K562 (cell line): ENCODE measurements around the gene KCNN4. TPM values are rescaled to one million over a fixed set of nuclear protein-coding genes. Genes with fewer than 3 reads are reported as not detected.

ENCODE experiments used
- ARNT ChIP-seq, 2 experiments: fragments of 450-650 bp; IDR thresholded peaks; 2 replicates each; pipeline ENCODE4 v1.6.1; 2016; ENCODE audit warnings: mild to moderate bottlenecking in 1 of 2
- BRF1 ChIP-seq: IDR thresholded peaks from 3 replicates; pipeline ENCODE4 v1.6.1; 2011; ENCODE audit warnings: borderline replicate concordance, mild to moderate bottlenecking; ENCODE audit not compliant: insufficient read length; ENCODE audit errors: extremely low read depth
- CBFA2T2 ChIP-seq: fragments of 450-650 bp; conservative IDR thresholded peaks from 2 replicates; pipeline ENCODE4 v1.6.1; 2017; ENCODE audit warnings: mild to moderate bottlenecking
- CCNT2 ChIP-seq: IDR thresholded peaks from 2 replicates; pipeline ENCODE4 v1.6.1; 2011; ENCODE audit warnings: borderline replicate concordance, low read depth, mild to moderate bottlenecking, moderate library complexity, mixed read lengths, low read length; ENCODE audit not compliant: insufficient read length; ENCODE audit errors: extremely low read depth
- CEBPZ ChIP-seq: fragments of 150-350 bp; IDR thresholded peaks from 2 replicates; pipeline ENCODE4 v1.6.1; 2014; ENCODE audit warnings: low read depth, mild to moderate bottlenecking, low read length, borderline replicate concordance
- DNMT1 ChIP-seq: fragments of 450-650 bp; IDR thresholded peaks from 2 replicates; pipeline ENCODE4 v1.6.1; 2016; ENCODE audit warnings: antibody characterized with exemption, mild to moderate bottlenecking
- ESRRA ChIP-seq: fragments of 450-650 bp; IDR thresholded peaks from 2 replicates; pipeline ENCODE4 v1.6.1; 2014; ENCODE audit warnings: low read depth, mild to moderate bottlenecking, moderate library complexity, borderline replicate concordance
- FOXP4 ChIP-seq: sonication (generic); formaldehyde crosslinking; IDR thresholded peaks from 2 replicates; pipeline ENCODE4 v1.8.0; 2022; ENCODE audit warnings: mild to moderate bottlenecking, missing genetic modification reagents, borderline replicate concordance
- HCFC1 ChIP-seq: IDR thresholded peaks from 2 replicates; pipeline ENCODE4 v1.6.1; 2012; ENCODE audit warnings: low read depth, low read length, improper control_type of control experiment
- MCM5 ChIP-seq: fragments of 450-650 bp; IDR thresholded peaks from 2 replicates; pipeline ENCODE4 v1.6.1; 2016; ENCODE audit warnings: low read depth
- PHF21A ChIP-seq: fragments of 450-650 bp; IDR thresholded peaks from 2 replicates; pipeline ENCODE4 v1.6.1; 2017; ENCODE audit warnings: low read depth, borderline replicate concordance
- POLR2B ChIP-seq: fragments of 450-650 bp; IDR thresholded peaks from 2 replicates; pipeline ENCODE4 v1.6.1; 2018; ENCODE audit warnings: low read depth; ENCODE audit not compliant: partially characterized antibody
- RAD21 ChIP-seq, 2 experiments: fragments of 250-450 bp in 1 of 2; fragments of 450-650 bp in 1 of 2; sonication (Bioruptor Pico) in 1 of 2; formaldehyde crosslinking in 1 of 2; IDR thresholded peaks in 1 of 2; conservative IDR thresholded peaks in 1 of 2; 2 replicates each; pipeline versions ENCODE4 v1.4.0 to v1.8.0; 2020 to 2022; ENCODE audit warnings: mild to moderate bottlenecking in 2 of 2, moderate library complexity in 1 of 2
- RBM25 ChIP-seq: fragments of 200-400 bp; formaldehyde crosslinking; IDR thresholded peaks from 2 replicates; pipeline ENCODE4 v1.6.1; 2018; ENCODE audit warnings: low read length, low read depth, moderate library complexity; ENCODE audit not compliant: severe bottlenecking
- RUNX1 ChIP-seq: sonication (generic); IDR thresholded peaks from 2 replicates; pipeline ENCODE4 v1.6.1; 2016; ENCODE audit warnings: antibody characterized with exemption, low read depth
- TAF15 ChIP-seq: fragments of 200-400 bp; formaldehyde crosslinking; IDR thresholded peaks from 2 replicates; pipeline ENCODE4 v1.6.1; 2017; ENCODE audit warnings: mild to moderate bottlenecking, low read depth, low read length, moderate library complexity
- TOE1 ChIP-seq, 2 experiments: fragments of 450-650 bp in 1 of 2; sonication (generic) in 1 of 2; formaldehyde crosslinking in 1 of 2; IDR thresholded peaks; 2 replicates each; pipeline versions ENCODE4 v1.7.1 to v1.8.0; 2016 to 2022; ENCODE audit warnings: borderline replicate concordance in 2 of 2, mild to moderate bottlenecking in 2 of 2, antibody characterized with exemption in 1 of 2, inconsistent platforms in 1 of 2, low read depth in 1 of 2, missing genetic modification reagents in 1 of 2, moderate library complexity in 1 of 2
- ZFP36 ChIP-seq: fragments of 150-350 bp; IDR thresholded peaks from 2 replicates; pipeline ENCODE4 v1.6.1; 2018; ENCODE audit warnings: low read length, low read depth; ENCODE audit not compliant: partially characterized antibody
- ZNF133 ChIP-seq: fragments of 250-450 bp; sonication (Bioruptor Pico); IDR thresholded peaks from 2 replicates; pipeline ENCODE4 v1.4.0; 2020; ENCODE audit warnings: mild to moderate bottlenecking
- ZNF41 ChIP-seq: fragments of 250-450 bp; sonication (Bioruptor Pico); conservative IDR thresholded peaks from 2 replicates; pipeline ENCODE4 v1.4.0; 2020; ENCODE audit warnings: mild to moderate bottlenecking
- ZNF79 ChIP-seq: fragments of 250-450 bp; sonication (Bioruptor Pico); IDR thresholded peaks from 2 replicates; pipeline ENCODE4 v1.4.0; 2020; ENCODE audit warnings: low read depth, mild to moderate bottlenecking, moderate library complexity
- ZSCAN32 ChIP-seq: fragments of 450-650 bp; formaldehyde crosslinking; IDR thresholded peaks from 2 replicates; pipeline ENCODE4 v1.4.0; 2020; ENCODE audit warnings: mild to moderate bottlenecking, moderate library complexity
- polyA plus RNA-seq, 8 experiments: library from polyadenylated mRNA; depleted of rRNA in 4 of 8; stranded (reverse) in 5 of 8; unstranded in 3 of 8; fragments of >200 nt; fragmentation: Nextera tagmentation in 2 of 8; fragmentation: Illumina TruSeq in 1 of 8; extraction: Ambion mirVana in 2 of 8; extraction: Trizol in 1 of 8; gene quantifications; 2 replicates each; pipeline versions ENCODE4 v1.2.1 to v1.2.3, GENCODE V29; 2011 to 2014; ENCODE audit warnings: inconsistent platforms in 1 of 8, missing spikeins in 1 of 8
- total RNA-seq, 7 experiments: library from RNA; depleted of rRNA in 6 of 7; stranded (reverse); fragments of >200 nt in 6 of 7; fragmentation: Illumina TruSeq in 2 of 7; extraction: Trizol in 2 of 7; gene quantifications; 2 replicates each; pipeline versions ENCODE4 v1.2.1 to v1.2.3, GENCODE V29; 2011 to 2021; ENCODE audit warnings: low replicate concordance in 1 of 7
- TF ChIP-seq, protein P1 (sequence below): conservative IDR thresholded peaks from 2 replicates; pipeline ENCODE4 v1.6.1; 2011; ENCODE audit warnings: low read depth, mild to moderate bottlenecking, low read length; ENCODE audit not compliant: control insufficient read depth

The KCNN4 gene
- total and polyA plus RNA-seq, 9 of the 15 experiments (the other 6 are each of a cell fraction or from before 2014, with no cell fraction given) = 0.53 to 37.7 (median 25.9) TPM

DNA sequence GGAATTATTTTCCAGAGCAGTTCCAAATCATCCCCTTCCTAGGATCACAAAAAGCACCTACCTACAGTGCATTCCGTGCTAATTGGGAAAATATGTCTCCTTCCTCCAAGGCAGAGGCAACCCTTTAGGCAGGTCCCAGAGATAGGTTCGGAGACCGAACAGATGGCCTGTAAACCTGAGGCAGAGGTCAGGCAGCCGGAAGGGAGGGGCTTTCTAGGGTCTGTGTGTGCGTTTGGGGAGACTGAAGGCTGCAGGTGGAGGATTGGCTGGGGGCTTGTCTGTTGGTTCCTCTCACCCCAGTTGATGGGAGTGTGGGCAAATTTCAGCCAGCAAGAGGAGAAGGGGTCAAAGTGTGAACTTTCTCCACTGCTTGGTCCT is 7.1 kb downstream of the KCNN4 start (continued):
- TF ChIP-seq RAD21 (CRISPR knock-in tag; conservative IDR thresholded peaks at IDR 0.05 in 1 of 2, IDR thresholded peaks at IDR 0.05 in 1 of 2) = 0 out of 4 replicates have a peak, but pooled peaks of 1 of the 2 experiments have one; percentile 6
- TF ChIP-seq MCM5 = no peak
- TF ChIP-seq ZNF133 (CRISPR knock-in tag) = no peak
- TF ChIP-seq FOXP4 (CRISPR knock-in tag) = no peak
- TF ChIP-seq ESRRA = no peak
- TF ChIP-seq PHF21A = no peak
- no peak for TF ChIP-seq ZFP36
- no peak for TF ChIP-seq RUNX1
- TF ChIP-seq CCNT2 = no peak
- TF ChIP-seq DNMT1 = no peak
- no peak for TF ChIP-seq ZSCAN32 (CRISPR knock-in tag)
- peak; percentile 72 for TF ChIP-seq CBFA2T2
- 0 out of 4 replicates have a peak, but pooled peaks of 1 of the 2 experiments have one; percentile 37 for TF ChIP-seq ARNT (IDR thresholded peaks at IDR 0.05)
- no peak for TF ChIP-seq TOE1 (IDR thresholded peaks at IDR 0.05; ENCODE audit: borderline replicate concordance)
- TF ChIP-seq TOE1 (CRISPR knock-in tag; IDR thresholded peaks at IDR 0.05; ENCODE audit: borderline replicate concordance, low read depth) = no peak
- no peak for TF ChIP-seq ZNF79 (CRISPR knock-in tag)
- no peak for TF ChIP-seq CEBPZ
- TF ChIP-seq ZNF41 (CRISPR knock-in tag) = no peak
- no peak for TF ChIP-seq POLR2B
- TF ChIP-seq, protein P1, sequence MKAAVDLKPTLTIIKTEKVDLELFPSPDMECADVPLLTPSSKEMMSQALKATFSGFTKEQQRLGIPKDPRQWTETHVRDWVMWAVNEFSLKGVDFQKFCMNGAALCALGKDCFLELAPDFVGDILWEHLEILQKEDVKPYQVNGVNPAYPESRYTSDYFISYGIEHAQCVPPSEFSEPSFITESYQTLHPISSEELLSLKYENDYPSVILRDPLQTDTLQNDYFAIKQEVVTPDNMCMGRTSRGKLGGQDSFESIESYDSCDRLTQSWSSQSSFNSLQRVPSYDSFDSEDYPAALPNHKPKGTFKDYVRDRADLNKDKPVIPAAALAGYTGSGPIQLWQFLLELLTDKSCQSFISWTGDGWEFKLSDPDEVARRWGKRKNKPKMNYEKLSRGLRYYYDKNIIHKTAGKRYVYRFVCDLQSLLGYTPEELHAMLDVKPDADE = no peak
- TF ChIP-seq HCFC1 = no peak
- no peak for TF ChIP-seq TAF15
- no peak for TF ChIP-seq RBM25
- no peak for TF ChIP-seq BRF1
